ENCODE data around the gene USP14. TPM values are rescaled to one million over a fixed set of nuclear protein-coding genes. Genes with fewer than 3 reads are reported as not detected.

The USP14 gene
- total and polyA plus RNA-seq, 2 of the 8 experiments (the other 6 are each of a cell fraction or from before 2014, with no cell fraction given): 14.8 to 91.1 TPM

DNA sequence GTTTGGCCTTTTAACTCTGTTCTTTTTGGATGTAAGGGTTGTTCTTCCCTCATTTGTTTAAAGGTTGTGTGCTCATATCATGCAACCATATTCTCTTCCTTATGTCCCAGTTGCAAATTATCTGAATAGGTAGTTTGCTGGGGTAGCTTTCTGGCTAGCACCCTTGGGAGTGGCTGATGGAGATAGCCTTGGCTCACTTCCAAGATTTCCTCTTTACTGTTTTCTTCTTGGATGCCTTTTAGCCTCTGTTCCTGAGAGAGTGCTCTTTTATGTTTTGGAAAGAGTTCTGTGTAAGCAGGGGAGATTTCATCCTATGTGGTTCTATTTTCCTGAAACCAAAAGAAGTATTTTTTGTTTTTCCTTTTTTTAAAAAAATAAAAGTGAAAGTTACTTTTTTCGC lies 25.4 kb downstream of the USP14 start:
- Histone ChIP-seq H2AK5ac (ENCODE audit: low read depth, low read length) (no peak overlapping the region), H3K4ac (replicated peaks; ENCODE audit: insufficient read length, low read depth, low read length) (no peak overlapping the region), H3K9me3 (ENCODE audit: insufficient read depth in 2 of 2, low read depth in 1 of 2, low read length in 1 of 2) (no peaks in the 10 kb centered on the region), H2BK120ac (replicated peaks; ENCODE audit: low read depth, low read length) (no peak overlapping the region), H3K79me1 (ENCODE audit: low read depth, low read length) (peaks cover 2% of the 10 kb centered on the region; the same call in 1 of the 2 replicates), H3K27ac (ENCODE audit: low read depth, low read length) (no peak overlapping the region), H4K20me1 (replicated peaks in 1 of 2; ENCODE audit: control insufficient read depth in 1 of 2, insufficient read depth in 2 of 2, low read length in 2 of 2) (peaks cover 0 to 4% of the 10 kb centered on the region in 2 experiments), H3K27me3 (replicated peaks in 1 of 4; ENCODE audit: control insufficient read depth in 3 of 4, extremely low read depth in 1 of 4, insufficient read depth in 3 of 4, low read length in 3 of 4) (no peaks in the 10 kb centered on the region), H3K18ac (ENCODE audit: extremely low read depth, low read length) (no peak overlapping the region), H2BK15ac (ENCODE audit: low read length) (no peak overlapping the region), H3K4me3 (ENCODE audit: extremely low read depth in 1 of 4, insufficient read depth in 2 of 4, low read depth in 3 of 4, low read length in 4 of 4) (no peak overlapping the region), H3K4me1 (replicated peaks in 1 of 4; ENCODE audit: control insufficient read depth in 3 of 4, insufficient read depth in 4 of 4, low read length in 3 of 4) (no peaks in the 10 kb centered on the region), H3K56ac (replicated peaks; ENCODE audit: insufficient read length, low read depth, low read length) (no peak overlapping the region), H3K14ac (ENCODE audit: insufficient read length) (no peak overlapping the region), H3K23ac (ENCODE audit: insufficient read length) (no peak overlapping the region), H2BK20ac (ENCODE audit: low read length) (no peak overlapping the region), H4K91ac (replicated peaks; ENCODE audit: insufficient read length, low read length) (no peak overlapping the region), H3K4me2 (ENCODE audit: insufficient read depth in 1 of 2, low read depth in 2 of 2, low read length in 2 of 2) (no peak overlapping the region), H2BK12ac (ENCODE audit: low read depth, low read length) (no peak overlapping the region), H3K23me2 (ENCODE audit: low read depth, low read length) (no peaks in the 10 kb centered on the region), H2BK5ac (ENCODE audit: low read depth, low read length) (no peak overlapping the region), H2AFZ (ENCODE audit: low read length) (no peak overlapping the region), H4K8ac (ENCODE audit: extremely low read depth, insufficient read depth, low read length) (no peak overlapping the region), H3K9ac (replicated peaks in 1 of 4; ENCODE audit: extremely low read depth in 1 of 4, low read depth in 3 of 4, low read length in 3 of 4) (no peak overlapping the region), H3K79me2 (ENCODE audit: control insufficient read depth in 1 of 2, insufficient read depth in 2 of 2, low read length in 2 of 2) (peaks cover 0 to 23% of the 10 kb centered on the region in 2 experiments; a peak in 2 of 4 replicates), H4K5ac (ENCODE audit: insufficient read length, low read depth, low read length) (no peak overlapping the region), H3K36me3 (ENCODE audit: control insufficient read depth in 2 of 4, insufficient read depth in 4 of 4, low read length in 3 of 4) (peaks cover 2 to 36% (median 11%) of the 10 kb centered on the region in 4 experiments; a peak in 5 of 8 replicates)
- ChIA-PET POLR2A (ENCODE audit: partially characterized antibody) (no interaction called here), CTCF (ENCODE audit: partially characterized antibody) (interaction anchor here (0.6 kb wide), 1 partner anchor 153 kb away, joined by 3 read pairs; no protein-coding TSS in a partner anchor)
- FAIRE-seq: no peak
- no peak for DNase-seq (ENCODE audit: low read depth in 1 of 2, low spot score in 2 of 2)
- WGBS, 2 experiments (ENCODE audit: extremely low coverage in 1 of 2, insufficient coverage in 1 of 2, insufficient read length in 1 of 2, insufficient replicate concordance in 2 of 2, low coverage in 1 of 2, low lambda C conversion rate in 2 of 2, missing lambda C conversion rate in 1 of 2): 87% methylated on average over 1 of the region's 1 CpG; no CpG with 5 or more reads in 1 of the 2 experiments
- TF ChIP-seq MAFK (IDR thresholded peaks at IDR 0.05; ENCODE audit: low read depth, low read length): no peak
- TF ChIP-seq, protein P1, sequence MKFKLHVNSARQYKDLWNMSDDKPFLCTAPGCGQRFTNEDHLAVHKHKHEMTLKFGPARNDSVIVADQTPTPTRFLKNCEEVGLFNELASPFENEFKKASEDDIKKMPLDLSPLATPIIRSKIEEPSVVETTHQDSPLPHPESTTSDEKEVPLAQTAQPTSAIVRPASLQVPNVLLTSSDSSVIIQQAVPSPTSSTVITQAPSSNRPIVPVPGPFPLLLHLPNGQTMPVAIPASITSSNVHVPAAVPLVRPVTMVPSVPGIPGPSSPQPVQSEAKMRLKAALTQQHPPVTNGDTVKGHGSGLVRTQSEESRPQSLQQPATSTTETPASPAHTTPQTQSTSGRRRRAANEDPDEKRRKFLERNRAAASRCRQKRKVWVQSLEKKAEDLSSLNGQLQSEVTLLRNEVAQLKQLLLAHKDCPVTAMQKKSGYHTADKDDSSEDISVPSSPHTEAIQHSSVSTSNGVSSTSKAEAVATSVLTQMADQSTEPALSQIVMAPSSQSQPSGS (IDR thresholded peaks at IDR 0.05; ENCODE audit: low read length): no peak
- TF ChIP-seq, protein P2, sequence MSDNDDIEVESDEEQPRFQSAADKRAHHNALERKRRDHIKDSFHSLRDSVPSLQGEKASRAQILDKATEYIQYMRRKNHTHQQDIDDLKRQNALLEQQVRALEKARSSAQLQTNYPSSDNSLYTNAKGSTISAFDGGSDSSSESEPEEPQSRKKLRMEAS (IDR thresholded peaks at IDR 0.05): no peak
- TF ChIP-seq GABPA (IDR thresholded peaks at IDR 0.05; ENCODE audit: borderline replicate concordance, insufficient read depth, low read length): no peak
- TF ChIP-seq RAD21 (IDR thresholded peaks at IDR 0.05 in 1 of 2, conservative IDR thresholded peaks at IDR 0.05 in 1 of 2; ENCODE audit: low read depth in 2 of 2, low read length in 2 of 2): no peak
- TF ChIP-seq TEAD4 (IDR thresholded peaks at IDR 0.05; ENCODE audit: low read depth, low read length): no peak
- TF ChIP-seq BACH1 (IDR thresholded peaks at IDR 0.05; ENCODE audit: low read length): no peak
- no peak for TF ChIP-seq RXRA (IDR thresholded peaks at IDR 0.05; ENCODE audit: insufficient read depth, low read depth, low read length)
- TF ChIP-seq CHD1 (IDR thresholded peaks at IDR 0.05; ENCODE audit: low read depth, low read length): no peak
- TF ChIP-seq KDM4A (IDR thresholded peaks at IDR 0.05; ENCODE audit: low read depth, low read length, severe bottlenecking): no peak
- TF ChIP-seq TBP (IDR thresholded peaks at IDR 0.05; ENCODE audit: low read depth, low read length): no peak
- TF ChIP-seq POU5F1 (IDR thresholded peaks at IDR 0.05; ENCODE audit: low read depth, low read length): no peak
